PFSK-1 (cell line): ENCODE results near the gene CYSTM1.

Experiments used
- FOXP2 ChIP-seq: optimal IDR thresholded peaks from 2 replicates; pipeline ENCODE3; 2011; ENCODE audit warnings: borderline replicate concordance, control low read depth, inconsistent platforms; ENCODE audit not compliant: insufficient read depth; ENCODE audit errors: extremely low read length, extremely low read depth
- POLR2AphosphoS5 ChIP-seq: IDR thresholded peaks from 2 replicates; pipeline ENCODE4 v1.6.1; 2012; ENCODE audit warnings: low read depth, mild to moderate bottlenecking, control low read depth, low read length, moderate library complexity
- REST ChIP-seq, 2 experiments: IDR thresholded peaks; 2 replicates each; pipeline versions ENCODE4 v1.6.1 to v1.8.0; 2011 to 2012; ENCODE audit warnings: low read depth in 2 of 2, low read length in 2 of 2, control low read depth in 1 of 2, inconsistent platforms in 1 of 2, mild to moderate bottlenecking in 1 of 2, moderate library complexity in 1 of 2; ENCODE audit not compliant: insufficient read depth in 1 of 2
- SIN3A ChIP-seq: IDR thresholded peaks from 2 replicates; pipeline ENCODE4 v1.6.1; 2012; ENCODE audit warnings: mild to moderate bottlenecking, low read length, moderate library complexity, borderline replicate concordance; ENCODE audit not compliant: insufficient read depth
- TAF1 ChIP-seq: IDR thresholded peaks from 2 replicates; pipeline ENCODE4 v1.6.1; 2012; ENCODE audit warnings: low read length, control low read depth, borderline replicate concordance; ENCODE audit not compliant: insufficient read depth

Gene CYSTM1

GRCh38 chr5:140194662-140195061, 19.7 kb downstream of the CYSTM1 start:
- no peak for TF ChIP-seq SIN3A
- no peak for TF ChIP-seq FOXP2
- TF ChIP-seq POLR2AphosphoS5, result no peak
- no peak for TF ChIP-seq TAF1
- no peak for TF ChIP-seq REST (IDR thresholded peaks at IDR 0.05; ENCODE audit: insufficient read depth in 1 of 2, low read depth in 2 of 2, low read length in 2 of 2)

- TF ChIP-seq FOXP2 (no peak), POLR2AphosphoS5 (no peak), TAF1 (no peak), REST (IDR thresholded peaks at IDR 0.05; ENCODE audit: insufficient read depth in 1 of 2, low read depth in 2 of 2, low read length in 2 of 2) (no peak), SIN3A (no peak)
Observed at GRCh38 chr5:140196115-140196814, 21.3 kb downstream of the CYSTM1 start.

- TF ChIP-seq REST (IDR thresholded peaks at IDR 0.05; ENCODE audit: insufficient read depth in 1 of 2, low read depth in 2 of 2, low read length in 2 of 2) (no peak), FOXP2 (no peak), SIN3A (no peak), POLR2AphosphoS5 (no peak), TAF1 (no peak)
Observed at GRCh38 chr5:140197023-140197422, 22.0 kb downstream of the CYSTM1 start.

- TF ChIP-seq SIN3A (no peak), REST (IDR thresholded peaks at IDR 0.05; ENCODE audit: insufficient read depth in 1 of 2, low read depth in 2 of 2, low read length in 2 of 2) (no peak), POLR2AphosphoS5 (no peak), TAF1 (no peak), FOXP2 (no peak)
Observed at GRCh38 chr5:140202078-140202477, 27.1 kb downstream of the CYSTM1 start.
